ENCODE measurements around the gene IPO13.

IPO13 gene

DNA sequence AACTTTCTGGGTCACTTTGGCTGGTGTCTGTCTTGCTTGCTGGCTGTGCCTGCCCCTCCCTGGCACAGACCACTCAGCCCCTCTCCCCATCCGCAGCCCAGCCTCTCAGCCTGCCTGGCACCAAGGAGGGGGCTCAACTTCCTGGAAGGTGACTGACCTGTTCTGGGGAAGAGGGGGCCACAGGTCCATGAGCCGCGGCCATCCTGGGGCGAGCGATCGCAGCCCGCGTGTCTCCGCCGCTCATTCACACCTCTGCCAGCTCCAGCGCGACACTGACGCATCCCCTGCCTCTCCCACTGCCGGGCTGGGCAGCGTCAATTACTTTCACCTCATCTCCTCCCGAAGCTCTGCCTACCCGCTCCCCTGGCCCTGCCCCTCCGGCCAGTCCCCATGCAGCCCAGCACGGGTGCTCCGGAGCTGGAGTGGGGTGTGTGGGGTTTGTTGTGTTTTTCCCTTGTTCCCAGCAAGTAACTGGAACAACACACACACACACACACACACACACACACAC, 70.2 kb downstream of the IPO13 start:
- Histone ChIP-seq H3K9me2 (replicated peaks; ENCODE audit: low read depth, low read length) (no peaks in the 10 kb centered on the region), H3K4me2 (ENCODE audit: low read depth, low read length, poor library complexity, severe bottlenecking) (no peak overlapping the region), H3K9me3 (ENCODE audit: insufficient read depth, low read depth, low read length) (no peaks in the 10 kb centered on the region), H3K79me2 (ENCODE audit: insufficient read depth, low read length) (no peaks in the 10 kb centered on the region), H3K4me3 (ENCODE audit: low read length, poor library complexity, severe bottlenecking) (no peak overlapping the region), H3K27me3 (ENCODE audit: insufficient read depth, low read length, poor library complexity, severe bottlenecking) (no peaks in the 10 kb centered on the region), H3K9ac (ENCODE audit: low read depth, low read length, poor library complexity, severe bottlenecking) (no peak overlapping the region), H2AFZ (ENCODE audit: low read length) (no peak overlapping the region), H3K4me1 (ENCODE audit: insufficient read depth, low read length, poor library complexity, severe bottlenecking) (no peaks in the 10 kb centered on the region), H3F3A (ENCODE audit: low read depth) (no peaks in the 10 kb centered on the region), H3K36me3 (ENCODE audit: insufficient read depth, low read length) (no peaks in the 10 kb centered on the region), H4K20me1 (ENCODE audit: insufficient read depth, low read length, poor library complexity, severe bottlenecking) (no peaks in the 10 kb centered on the region)
- no peak for TF ChIP-seq EZH2phosphoT487 (IDR thresholded peaks at IDR 0.05; ENCODE audit: borderline replicate concordance)
- TF ChIP-seq, protein P1, sequence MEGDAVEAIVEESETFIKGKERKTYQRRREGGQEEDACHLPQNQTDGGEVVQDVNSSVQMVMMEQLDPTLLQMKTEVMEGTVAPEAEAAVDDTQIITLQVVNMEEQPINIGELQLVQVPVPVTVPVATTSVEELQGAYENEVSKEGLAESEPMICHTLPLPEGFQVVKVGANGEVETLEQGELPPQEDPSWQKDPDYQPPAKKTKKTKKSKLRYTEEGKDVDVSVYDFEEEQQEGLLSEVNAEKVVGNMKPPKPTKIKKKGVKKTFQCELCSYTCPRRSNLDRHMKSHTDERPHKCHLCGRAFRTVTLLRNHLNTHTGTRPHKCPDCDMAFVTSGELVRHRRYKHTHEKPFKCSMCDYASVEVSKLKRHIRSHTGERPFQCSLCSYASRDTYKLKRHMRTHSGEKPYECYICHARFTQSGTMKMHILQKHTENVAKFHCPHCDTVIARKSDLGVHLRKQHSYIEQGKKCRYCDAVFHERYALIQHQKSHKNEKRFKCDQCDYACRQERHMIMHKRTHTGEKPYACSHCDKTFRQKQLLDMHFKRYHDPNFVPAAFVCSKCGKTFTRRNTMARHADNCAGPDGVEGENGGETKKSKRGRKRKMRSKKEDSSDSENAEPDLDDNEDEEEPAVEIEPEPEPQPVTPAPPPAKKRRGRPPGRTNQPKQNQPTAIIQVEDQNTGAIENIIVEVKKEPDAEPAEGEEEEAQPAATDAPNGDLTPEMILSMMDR (conservative IDR thresholded peaks at IDR 0.05; ENCODE audit: low read length) = no peak
